Measurements from ENCODE around the gene TMEM52.

GRCh38 chr1:1869469-1869868, 49.6 kb downstream of the TMEM52 start:
- TF ChIP-seq CTCF (IDR thresholded peaks at IDR 0.05) (no peak), POLR2A (IDR thresholded peaks at IDR 0.05) (no peak)
